HFF-Myc (cell line): ENCODE measurements around the gene IGFBP5.
A peak's percentile ranks its signal among the peaks of the same experiment; 100 is the strongest.

ENCODE experiments used
- DNase-seq: peaks from one replicate; pipeline ENCODE4 v3.0.0-alpha.2; 2011; ENCODE audit warnings: low read depth; ENCODE audit errors: extremely low read depth
- H3K4me3 ChIP-seq: replicated peaks from 2 replicates; pipeline ENCODE4 v1.5.1; 2011; ENCODE audit warnings: low read depth, mild to moderate bottlenecking, control low read depth, low read length
- TF ChIP-seq, protein P1 (sequence below): IDR thresholded peaks from 2 replicates; pipeline ENCODE4 v1.5.1; 2012; ENCODE audit warnings: mild to moderate bottlenecking, low read depth, low read length, control low read depth; ENCODE audit errors: missing control alignments

The IGFBP5 gene

DNA sequence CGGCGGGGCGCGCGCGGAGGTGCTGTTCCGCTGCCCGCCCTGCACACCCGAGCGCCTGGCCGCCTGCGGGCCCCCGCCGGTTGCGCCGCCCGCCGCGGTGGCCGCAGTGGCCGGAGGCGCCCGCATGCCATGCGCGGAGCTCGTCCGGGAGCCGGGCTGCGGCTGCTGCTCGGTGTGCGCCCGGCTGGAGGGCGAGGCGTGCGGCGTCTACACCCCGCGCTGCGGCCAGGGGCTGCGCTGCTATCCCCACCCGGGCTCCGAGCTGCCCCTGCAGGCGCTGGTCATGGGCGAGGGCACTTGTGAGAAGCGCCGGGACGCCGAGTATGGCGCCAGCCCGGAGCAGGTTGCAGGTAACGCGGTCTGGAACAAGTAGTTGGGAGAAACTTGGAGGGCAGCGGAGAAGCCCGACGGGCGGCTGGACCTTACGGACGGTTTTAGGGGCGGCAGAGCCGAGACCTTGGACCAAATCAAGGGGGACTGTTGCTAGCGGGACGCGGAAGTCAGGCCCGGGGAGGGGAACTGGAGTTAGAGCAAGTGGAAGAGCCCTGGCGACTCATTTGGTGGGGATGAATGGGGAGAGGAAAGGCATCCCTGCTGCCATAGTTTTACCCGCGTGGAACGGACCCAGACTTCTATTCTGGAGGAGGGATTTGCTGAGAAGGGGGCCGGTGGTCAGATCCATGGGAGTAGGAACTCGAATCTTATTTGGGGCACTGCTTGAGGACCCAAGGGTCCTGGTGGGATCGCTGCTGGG is 61.6 kb downstream of the IGFBP5 start:
- no peak for DNase-seq
- peak overlapping the region; percentile 78 for H3K4me3 ChIP-seq

DNA sequence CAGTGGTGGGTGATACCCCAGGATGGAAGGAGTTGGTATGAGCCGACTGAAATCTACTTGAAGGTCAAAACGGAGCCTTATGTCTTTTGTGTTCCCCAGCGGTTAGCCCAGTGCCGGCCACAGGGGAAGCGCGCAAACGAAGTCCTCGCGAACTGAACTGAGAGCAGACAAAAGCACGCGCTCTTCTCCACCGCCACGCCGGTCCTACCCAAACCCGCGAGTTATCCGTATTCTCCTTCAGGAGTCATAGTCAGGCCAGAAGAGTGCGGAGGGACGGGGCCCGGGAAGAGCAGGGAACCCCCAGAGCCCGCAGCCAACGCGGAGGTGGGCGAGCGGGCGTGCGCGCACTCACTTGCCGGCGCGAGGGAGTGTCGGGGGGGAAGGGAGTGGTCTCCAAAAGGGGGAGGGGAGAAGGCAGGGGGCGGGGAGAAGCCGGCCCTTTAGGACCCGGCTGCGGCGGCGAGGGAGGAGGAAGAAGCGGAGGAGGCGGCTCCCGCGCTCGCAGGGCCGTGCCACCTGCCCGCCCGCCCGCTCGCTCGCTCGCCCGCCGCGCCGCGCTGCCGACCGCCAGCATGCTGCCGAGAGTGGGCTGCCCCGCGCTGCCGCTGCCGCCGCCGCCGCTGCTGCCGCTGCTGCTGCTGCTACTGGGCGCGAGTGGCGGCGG is 62.3 kb downstream of the IGFBP5 start, which contains the start of gene IGFBP2:
Gene IGFBP2, plus strand, starts transcription at position 469 of the 664 bp plus-strand sequence. Its CDS starts 104 bp downstream, at position 573.
- TF ChIP-seq, protein P1, sequence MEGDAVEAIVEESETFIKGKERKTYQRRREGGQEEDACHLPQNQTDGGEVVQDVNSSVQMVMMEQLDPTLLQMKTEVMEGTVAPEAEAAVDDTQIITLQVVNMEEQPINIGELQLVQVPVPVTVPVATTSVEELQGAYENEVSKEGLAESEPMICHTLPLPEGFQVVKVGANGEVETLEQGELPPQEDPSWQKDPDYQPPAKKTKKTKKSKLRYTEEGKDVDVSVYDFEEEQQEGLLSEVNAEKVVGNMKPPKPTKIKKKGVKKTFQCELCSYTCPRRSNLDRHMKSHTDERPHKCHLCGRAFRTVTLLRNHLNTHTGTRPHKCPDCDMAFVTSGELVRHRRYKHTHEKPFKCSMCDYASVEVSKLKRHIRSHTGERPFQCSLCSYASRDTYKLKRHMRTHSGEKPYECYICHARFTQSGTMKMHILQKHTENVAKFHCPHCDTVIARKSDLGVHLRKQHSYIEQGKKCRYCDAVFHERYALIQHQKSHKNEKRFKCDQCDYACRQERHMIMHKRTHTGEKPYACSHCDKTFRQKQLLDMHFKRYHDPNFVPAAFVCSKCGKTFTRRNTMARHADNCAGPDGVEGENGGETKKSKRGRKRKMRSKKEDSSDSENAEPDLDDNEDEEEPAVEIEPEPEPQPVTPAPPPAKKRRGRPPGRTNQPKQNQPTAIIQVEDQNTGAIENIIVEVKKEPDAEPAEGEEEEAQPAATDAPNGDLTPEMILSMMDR: no peak
- peak within 1 kb of the TSS; percentile 78 for H3K4me3 ChIP-seq

More for the DNA sequence above, 61.6 kb downstream of the IGFBP5 start:
- TF ChIP-seq, protein P1: no peak

DNA sequence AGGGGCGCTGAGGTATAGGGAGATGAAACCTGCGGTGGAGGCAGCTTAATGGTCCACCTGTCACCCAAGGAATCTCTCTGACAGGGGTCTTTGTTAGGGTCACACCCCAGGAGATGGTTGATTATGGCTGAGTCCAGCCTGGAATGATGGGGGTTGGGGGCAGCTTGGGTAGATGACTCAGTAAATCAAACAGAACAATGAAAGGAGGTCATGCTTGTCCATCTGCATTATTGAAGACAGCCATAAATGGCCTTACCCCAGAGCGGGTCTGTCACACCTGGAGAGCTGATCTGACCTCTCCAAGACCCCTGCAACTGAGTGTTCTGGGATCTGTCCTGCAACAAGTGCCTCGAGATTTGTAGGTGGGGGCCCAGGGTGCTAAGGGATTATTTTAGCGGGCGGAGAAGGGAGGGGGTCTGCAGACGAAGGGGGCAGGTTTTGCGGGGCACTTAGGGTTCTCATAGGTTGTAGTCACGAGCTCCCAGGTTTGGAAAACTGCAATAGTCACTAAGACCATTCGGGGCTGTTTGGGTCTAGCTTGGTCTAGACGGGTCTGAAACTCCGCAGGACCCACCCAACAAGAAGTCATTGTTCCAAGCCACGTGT is 62.9 kb downstream of the IGFBP5 start:
- peak overlapping the region; percentile 44 for H3K4me3 ChIP-seq

More for the DNA sequence above, 62.3 kb downstream of the IGFBP5 start, which contains the start of gene IGFBP2:
- DNase-seq: no peak

DNA sequence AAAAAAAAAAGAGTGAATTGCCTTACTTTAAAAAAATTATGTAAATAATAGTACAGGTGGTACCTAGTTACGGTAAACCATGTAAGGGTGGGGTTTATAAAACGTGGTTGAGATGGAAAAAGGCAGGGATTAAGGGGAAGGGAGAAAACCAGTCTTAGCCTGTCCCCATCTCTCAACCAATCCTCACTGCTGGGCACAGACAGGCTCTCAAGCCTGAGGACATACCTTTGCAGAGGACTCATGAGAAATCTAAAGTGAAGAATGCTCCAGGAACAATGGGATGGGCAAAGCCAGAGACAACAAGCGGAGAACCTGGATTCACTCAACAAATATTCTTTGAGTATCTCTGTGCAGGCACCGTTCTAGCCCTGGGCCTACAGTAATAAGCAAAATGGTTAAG is 65.6 kb downstream of the IGFBP5 start:
- no peak for DNase-seq
- TF ChIP-seq, protein P1: no peak
- H3K4me3 ChIP-seq: no peak overlapping the region

More for the DNA sequence above, 62.9 kb downstream of the IGFBP5 start:
- no peak for DNase-seq
- TF ChIP-seq, protein P1: no peak

DNA sequence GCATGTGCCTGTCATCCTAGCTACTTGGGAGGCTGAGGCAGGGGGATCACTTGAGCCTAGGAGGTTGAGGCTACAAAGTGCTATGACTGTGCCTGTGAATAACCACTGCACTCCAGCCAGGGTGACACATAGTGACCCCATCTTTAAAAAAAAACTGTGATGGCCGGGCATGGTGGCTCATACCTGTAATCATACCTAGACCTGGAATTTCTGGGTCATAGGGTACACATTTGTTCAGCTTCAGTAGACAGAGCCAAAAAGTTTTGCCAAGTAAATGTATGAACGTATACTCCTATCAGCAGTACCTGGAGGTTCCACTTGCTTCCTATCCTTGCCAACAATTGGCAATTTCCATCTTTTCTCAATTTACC is 68.5 kb downstream of the IGFBP5 start:
- TF ChIP-seq, protein P1: no peak
- H3K4me3 ChIP-seq: no peak overlapping the region
- DNase-seq: no peak

DNA sequence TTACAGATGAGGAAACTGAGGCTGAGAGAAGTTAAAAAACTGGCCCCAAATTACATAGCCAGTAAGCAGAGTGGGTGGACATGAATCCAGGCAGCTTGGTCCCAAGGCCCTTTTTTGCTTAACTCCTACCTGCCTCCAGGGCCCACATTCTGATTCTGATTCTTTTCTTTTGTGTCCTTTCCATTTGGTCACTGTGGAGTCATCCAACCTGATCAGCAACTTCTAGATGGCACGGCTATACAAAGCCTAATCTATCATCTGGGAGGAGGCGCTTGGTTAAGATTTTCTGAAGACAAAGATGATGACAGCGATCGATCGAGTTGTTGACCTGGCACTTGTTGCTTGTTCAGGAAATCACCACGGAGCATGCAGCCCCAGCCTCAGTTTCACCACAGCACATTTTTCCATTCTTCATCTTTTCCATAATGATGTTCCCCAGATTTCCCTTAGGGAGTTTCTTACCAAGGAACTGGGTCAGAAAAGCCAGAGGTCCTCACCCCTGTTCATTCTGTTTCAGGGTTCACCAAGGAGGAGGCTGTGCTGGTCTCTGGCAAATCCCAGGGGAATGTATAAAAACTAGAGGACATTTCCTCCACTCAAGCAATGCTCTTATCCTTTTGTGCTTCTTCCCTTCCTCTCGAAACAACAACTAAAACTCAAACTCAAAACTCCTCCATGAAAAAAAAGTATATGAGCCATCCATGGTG is 69.0 kb downstream of the IGFBP5 start:
- H3K4me3 ChIP-seq: no peak overlapping the region
- no peak for DNase-seq
- TF ChIP-seq, protein P1: no peak
